CD8-positive, alpha-beta memory T cell (primary cell): ENCODE data around the gene ZNG1B. TPM values are rescaled to one million over a fixed set of nuclear protein-coding genes. Genes with fewer than 3 reads are reported as not detected.
"Not testable (repeated sequence)": the region's sequence is repeated elsewhere in the genome, so short reads cannot be mapped to it uniquely, and the experiment has no call there.

Experiments used
- CTCF ChIA-PET: fragments of 350-600 bp; sonication (Branson Sonifier 250); formaldehyde crosslinking; loops from one replicate; lab custom pipeline; 2021; ENCODE audit warnings: antibody characterized with exemption; lab: Charles Lee
- POLR2A ChIA-PET: fragments of 350-600 bp; sonication (Branson Sonifier 250); formaldehyde crosslinking; loops from one replicate; lab custom pipeline; 2021; ENCODE audit warnings: antibody characterized with exemption; lab: Charles Lee
- DNase-seq, 5 donors: peaks; one replicate each; pipeline versions ENCODE4 v3.0.0 to v3.0.0-alpha.2; 2020 to 2022; ENCODE audit warnings: mixed read lengths in 1 of 5
- H3K27ac ChIP-seq: one replicate; pipeline ENCODE4 v1.7.0; 2013; ENCODE audit warnings: low read depth, mild to moderate bottlenecking, low read length, moderate library complexity
- H3K27me3 ChIP-seq: 2 replicates; pipeline ENCODE4 v1.7.0; 2013; ENCODE audit warnings: low read length, mild to moderate bottlenecking; ENCODE audit not compliant: insufficient read depth, poor library complexity, severe bottlenecking
- H3K36me3 ChIP-seq: 2 replicates; pipeline ENCODE4 v1.7.0; 2013; ENCODE audit warnings: mild to moderate bottlenecking, low read length, moderate library complexity; ENCODE audit not compliant: insufficient read depth
- H3K4me1 ChIP-seq: 2 replicates; pipeline ENCODE4 v1.7.0; 2013; ENCODE audit warnings: mild to moderate bottlenecking, low read length, moderate library complexity; ENCODE audit not compliant: insufficient read depth
- H3K4me3 ChIP-seq: 2 replicates; pipeline ENCODE4 v1.7.0; 2013; ENCODE audit warnings: mild to moderate bottlenecking, low read length
- H3K9me3 ChIP-seq: 2 replicates; pipeline ENCODE4 v1.7.0; 2013; ENCODE audit warnings: mild to moderate bottlenecking, low read length
- H3K27ac Mint-ChIP-seq, 8 donors: one replicate each; pipeline ENCODE4 v1.8.0; 2020 to 2021; ENCODE audit warnings: mixed read lengths in 8 of 8, mild to moderate bottlenecking in 6 of 8, inconsistent platforms in 3 of 8, moderate library complexity in 3 of 8
- H3K27me3 Mint-ChIP-seq, 2 donors: one replicate each; pipeline ENCODE4 v1.8.0; 2020 to 2021; ENCODE audit warnings: mixed read lengths in 2 of 2, mild to moderate bottlenecking in 1 of 2, moderate library complexity in 1 of 2
- H3K36me3 Mint-ChIP-seq, 3 donors: one replicate each; pipeline ENCODE4 v1.8.0; 2020 to 2021; ENCODE audit warnings: mixed read lengths in 3 of 3, inconsistent platforms in 1 of 3, mild to moderate bottlenecking in 1 of 3
- H3K4me1 Mint-ChIP-seq, 3 donors: one replicate each; pipeline ENCODE4 v1.8.0; 2020 to 2021; ENCODE audit warnings: mixed read lengths in 3 of 3, inconsistent platforms in 1 of 3, mild to moderate bottlenecking in 1 of 3
- H3K4me3 Mint-ChIP-seq, 7 donors: one replicate each; pipeline ENCODE4 v1.8.0; 2020 to 2021; ENCODE audit warnings: mixed read lengths in 7 of 7, mild to moderate bottlenecking in 6 of 7, moderate library complexity in 4 of 7, inconsistent platforms in 2 of 7
- H3K9me3 Mint-ChIP-seq, 5 donors: one replicate each; pipeline ENCODE4 v1.8.0; 2020 to 2022; ENCODE audit warnings: mixed read lengths in 5 of 5, mild to moderate bottlenecking in 3 of 5, moderate library complexity in 2 of 5, inconsistent platforms in 1 of 5
- polyA plus RNA-seq: library from polyadenylated mRNA; unstranded; fragments of 300-500 nt; fragmentation: Illumina TruSeq; gene quantifications from one replicate; pipeline ENCODE4 v1.2.3, GENCODE V29; 2021
- total RNA-seq, 2 experiments: library from RNA; stranded (reverse); gene quantifications; one replicate each; pipeline ENCODE4 v1.2.3, GENCODE V29; 2021

ZNG1B gene
- total and polyA plus RNA-seq, 3 experiments from 2014 or later: 28.8 to 40.5 (median 34.6) TPM

DNA sequence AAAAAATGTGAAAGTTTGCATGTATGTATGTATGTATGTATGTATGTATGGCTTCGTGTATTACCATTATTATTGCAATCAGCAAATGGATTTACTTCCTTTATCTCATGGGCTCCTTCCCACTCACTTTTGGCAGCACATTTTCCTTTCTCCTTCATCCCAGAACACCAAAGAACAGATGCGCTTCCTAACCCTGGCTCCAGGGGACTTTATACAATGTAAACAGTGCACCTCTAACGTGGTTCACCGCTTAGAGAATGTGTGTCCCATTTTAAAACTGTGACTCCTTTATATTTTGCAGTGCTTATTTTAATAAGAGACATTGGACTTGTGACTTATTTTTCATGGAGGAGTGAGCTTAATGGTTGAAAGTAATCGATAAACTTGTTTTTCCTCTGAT, 90.6 kb downstream of the ZNG1B start:
- H3K4me1 ChIP-seq, H3K27ac Mint-ChIP-seq, DNase-seq, H3K4me3 Mint-ChIP-seq, H3K27me3 Mint-ChIP-seq, H3K4me1 Mint-ChIP-seq, H3K27me3 ChIP-seq, POLR2A ChIA-PET, H3K36me3 ChIP-seq, H3K36me3 Mint-ChIP-seq, H3K4me3 ChIP-seq, H3K9me3 ChIP-seq, H3K9me3 Mint-ChIP-seq, H3K27ac ChIP-seq: not testable (repeated sequence)
- CTCF ChIA-PET: interaction anchor here (1.2 to 1.5 kb wide), 2 partner anchors 76 to 173 kb away, joined by 3 to 5 read pairs; no protein-coding TSS in a partner anchor

DNA sequence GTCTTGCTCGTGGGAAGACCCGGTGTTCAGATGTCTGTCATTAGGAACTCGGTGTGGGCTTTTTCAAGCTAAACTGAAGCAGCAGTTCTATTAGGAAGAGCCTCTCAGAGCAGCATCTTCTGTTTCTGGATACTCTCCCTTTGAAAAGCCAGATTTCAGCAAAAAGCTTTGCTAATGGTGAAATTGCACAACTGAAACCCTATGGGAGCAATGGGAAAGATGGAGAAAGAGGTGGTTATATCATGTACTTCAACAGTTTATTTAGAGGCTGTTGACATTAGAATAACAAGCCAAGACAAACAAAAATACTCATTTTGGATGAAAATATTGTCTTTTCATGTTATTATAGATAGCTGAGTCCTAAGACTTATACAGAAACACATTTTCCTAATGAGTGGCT, 91.4 kb downstream of the ZNG1B start:
- H3K27ac ChIP-seq, H3K27me3 ChIP-seq, H3K9me3 Mint-ChIP-seq, DNase-seq, H3K4me1 ChIP-seq, H3K27me3 Mint-ChIP-seq, POLR2A ChIA-PET, H3K36me3 ChIP-seq, H3K27ac Mint-ChIP-seq, H3K36me3 Mint-ChIP-seq, H3K4me1 Mint-ChIP-seq, H3K4me3 Mint-ChIP-seq, H3K9me3 ChIP-seq, H3K4me3 ChIP-seq: not testable (repeated sequence)
- CTCF ChIA-PET: interaction anchor here (1.5 kb wide), 1 partner anchor 75 kb away, joined by 5 read pairs; no protein-coding TSS in a partner anchor

- H3K4me1 ChIP-seq, H3K4me3 ChIP-seq, H3K9me3 Mint-ChIP-seq, H3K4me3 Mint-ChIP-seq, H3K27ac ChIP-seq, POLR2A ChIA-PET, H3K27me3 Mint-ChIP-seq, DNase-seq, H3K36me3 Mint-ChIP-seq, H3K27me3 ChIP-seq, H3K9me3 ChIP-seq, H3K27ac Mint-ChIP-seq, H3K4me1 Mint-ChIP-seq, CTCF ChIA-PET, H3K36me3 ChIP-seq: not testable (repeated sequence)
Observed at GRCh38 chr2:113532991-113533390, 95.5 kb downstream of the ZNG1B start.

DNA sequence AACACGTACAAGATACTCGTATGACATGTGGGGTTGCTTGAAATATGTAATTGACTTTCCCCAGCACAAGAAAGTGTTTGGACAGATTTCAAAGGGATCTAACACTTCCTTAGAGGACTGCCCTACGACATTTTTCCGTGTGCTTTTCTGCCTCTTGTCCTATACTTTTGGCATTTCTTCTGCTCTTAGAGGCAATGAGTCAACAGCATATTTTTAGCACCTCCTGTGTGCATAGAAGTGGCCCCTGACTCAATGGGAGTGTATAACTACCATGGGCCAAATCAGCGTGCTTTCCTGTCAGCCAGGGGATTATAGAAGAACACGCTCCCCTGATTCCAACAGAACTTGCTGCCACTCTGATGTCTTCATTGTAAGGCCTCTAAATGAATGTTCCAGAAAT, 99.1 kb downstream of the ZNG1B start:
- H3K36me3 ChIP-seq, H3K27me3 Mint-ChIP-seq, H3K4me3 Mint-ChIP-seq, H3K4me3 ChIP-seq, H3K27ac ChIP-seq, POLR2A ChIA-PET, H3K27me3 ChIP-seq, H3K9me3 Mint-ChIP-seq, CTCF ChIA-PET, H3K4me1 ChIP-seq, H3K9me3 ChIP-seq, H3K36me3 Mint-ChIP-seq, DNase-seq, H3K4me1 Mint-ChIP-seq, H3K27ac Mint-ChIP-seq: not testable (repeated sequence)

DNA sequence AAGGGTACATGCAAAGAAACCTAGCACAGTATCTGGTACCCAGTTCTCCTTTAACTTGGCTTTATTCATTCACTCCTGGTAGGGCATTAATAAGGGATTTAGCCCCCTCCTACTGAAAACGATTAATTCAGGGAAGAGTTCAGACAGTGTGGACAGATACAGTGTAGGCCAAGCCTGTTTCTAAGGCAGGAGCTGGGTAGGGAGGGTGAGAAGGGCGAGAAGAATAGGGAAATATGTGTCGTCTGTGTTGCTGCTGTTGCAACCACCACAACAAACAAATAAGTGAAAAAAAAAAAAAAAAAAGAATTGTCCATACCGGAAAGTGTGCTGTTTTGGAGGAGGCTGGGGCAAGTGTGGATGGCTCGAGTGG, 103.3 kb downstream of the ZNG1B start:
- DNase-seq, H3K27ac ChIP-seq, H3K4me1 ChIP-seq, H3K36me3 ChIP-seq, POLR2A ChIA-PET, H3K27me3 ChIP-seq, H3K36me3 Mint-ChIP-seq, H3K27me3 Mint-ChIP-seq, H3K9me3 ChIP-seq, H3K4me3 ChIP-seq, H3K4me1 Mint-ChIP-seq, CTCF ChIA-PET, H3K9me3 Mint-ChIP-seq: not testable (repeated sequence)
- peak overlapping the region in 2 of 8 donors; percentile 53 to 78 for H3K27ac Mint-ChIP-seq
- H3K4me3 Mint-ChIP-seq: peak overlapping the region; percentile 48 to 89 (median 75)

GRCh38 chr2:113541204-113541975, 103.9 kb downstream of the ZNG1B start:
- H3K4me1 ChIP-seq, H3K9me3 ChIP-seq, POLR2A ChIA-PET, H3K27me3 ChIP-seq, H3K9me3 Mint-ChIP-seq, H3K27ac ChIP-seq, H3K4me3 ChIP-seq, H3K4me1 Mint-ChIP-seq, H3K27me3 Mint-ChIP-seq, CTCF ChIA-PET, H3K36me3 ChIP-seq, H3K36me3 Mint-ChIP-seq: not testable (repeated sequence)
- H3K4me3 Mint-ChIP-seq: peak overlapping the region; percentile 48 to 89 (median 75)
- H3K27ac Mint-ChIP-seq: peak overlapping the region in 2 of 8 donors; percentile 53 to 78
- DNase-seq: peak in 4 of 5 donors; percentile 1 to 54 (median 19)

- H3K4me3 ChIP-seq, H3K4me1 Mint-ChIP-seq, POLR2A ChIA-PET, H3K9me3 ChIP-seq, H3K4me1 ChIP-seq, H3K36me3 Mint-ChIP-seq, H3K27ac ChIP-seq, H3K27me3 Mint-ChIP-seq, H3K27me3 ChIP-seq, CTCF ChIA-PET, H3K36me3 ChIP-seq, H3K9me3 Mint-ChIP-seq: not testable (repeated sequence)
- H3K27ac Mint-ChIP-seq: peak overlapping the region in 1 of 8 donors; percentile 78
- H3K4me3 Mint-ChIP-seq: peak overlapping the region in 5 of 7 donors; percentile 58 to 80 (median 76)
- peak in 1 of 5 donors; percentile 5 for DNase-seq
Observed at GRCh38 chr2:113541976-113542485, 104.5 kb downstream of the ZNG1B start.

DNA sequence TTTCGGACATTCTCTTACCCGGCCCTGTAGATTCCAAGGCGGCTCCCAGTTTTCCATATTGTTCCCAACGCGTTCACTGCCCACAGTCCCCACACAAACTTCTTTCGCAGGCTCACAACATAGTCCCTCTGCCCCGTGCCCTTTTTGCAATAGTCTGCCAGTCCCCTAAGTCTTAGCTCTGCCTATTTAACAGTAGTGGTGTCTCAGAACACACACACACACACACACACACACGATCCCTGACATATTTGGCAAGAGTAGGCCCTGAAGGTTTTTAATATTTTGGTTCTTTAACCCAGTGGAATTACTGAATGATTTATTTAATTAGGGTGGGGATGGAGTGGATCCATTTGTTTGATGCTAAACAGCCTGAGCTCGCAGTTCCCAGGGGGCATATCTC, 105.0 kb downstream of the ZNG1B start:
- DNase-seq, H3K9me3 Mint-ChIP-seq, H3K27ac ChIP-seq, H3K4me1 Mint-ChIP-seq, H3K36me3 ChIP-seq, H3K4me1 ChIP-seq, H3K36me3 Mint-ChIP-seq, POLR2A ChIA-PET, H3K4me3 ChIP-seq, H3K9me3 ChIP-seq, H3K27me3 ChIP-seq, H3K27me3 Mint-ChIP-seq, CTCF ChIA-PET: not testable (repeated sequence)
- Mint-ChIP-seq H3K4me3 (peak overlapping the region; percentile 58 to 80 (median 74)), H3K27ac (peak overlapping the region in 2 of 8 donors; percentile 34 to 78)
